Stimulated activated CD4-positive, alpha-beta T cell treated with anti-CD3 and anti-CD28 coated beads, Interleukin-1b, Interleukin-23, amount 100 ng/mL, for 48 hours (primary cell): ENCODE measurements around the gene HLA-DOA.

Experiments used
- DNase-seq: peaks from one replicate; pipeline ENCODE4 v3.0.0-alpha.2; 2020

HLA-DOA gene

DNA sequence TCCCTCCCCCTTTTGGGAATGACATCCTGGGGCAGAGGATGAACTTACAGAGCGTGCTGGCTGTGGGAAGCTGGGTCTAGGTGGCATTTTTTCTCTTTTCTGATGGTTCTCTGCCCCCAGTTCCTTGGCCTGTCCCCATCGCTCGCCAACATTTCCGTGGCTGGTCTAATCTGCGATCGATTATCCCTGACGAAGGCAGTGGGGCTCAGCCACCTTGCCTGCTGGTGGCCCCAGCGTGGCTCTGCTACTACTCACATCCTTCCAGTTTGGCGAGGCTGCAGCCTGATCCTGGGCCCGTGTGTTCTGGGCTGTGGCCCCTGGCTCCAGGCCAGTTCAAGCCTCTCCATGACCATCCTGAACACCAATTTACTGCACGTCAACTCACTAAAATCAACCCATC, 6.4 kb upstream of the HLA-DOA start:
- DNase-seq = no peak

- peak; percentile 20 for DNase-seq
Observed at GRCh38 chr6:33014841-33015634, 5.6 kb upstream of the HLA-DOA start.

GRCh38 chr6:33013608-33014007, 4.2 kb upstream of the HLA-DOA start:
- DNase-seq = no peak

DNA sequence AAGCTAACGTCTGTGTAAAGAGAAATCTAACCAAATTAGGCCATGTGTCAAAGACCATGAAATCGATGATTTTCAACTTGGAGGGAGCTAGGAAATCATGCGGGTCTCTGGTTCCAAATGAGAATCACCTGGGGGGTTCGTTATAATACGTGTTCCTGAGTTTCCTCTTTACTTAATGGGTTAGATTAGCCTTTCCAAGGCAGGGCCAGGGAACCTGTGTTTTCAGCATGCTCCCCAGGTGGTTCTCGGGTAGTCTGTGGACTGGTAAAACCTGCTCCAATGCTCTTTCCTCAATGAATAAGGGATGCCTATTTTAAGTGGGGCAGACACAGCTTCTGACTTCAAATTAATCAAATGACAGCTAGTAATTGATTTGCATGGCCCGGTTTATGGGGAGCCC, 965 bp upstream of the HLA-DOA start:
- DNase-seq = no peak

- DNase-seq = no peak
Observed at GRCh38 chr6:33007831-33008400, 1.5 kb downstream of the HLA-DOA start.

- no peak for DNase-seq
Observed at GRCh38 chr6:33004940-33005339, 4.5 kb downstream of the HLA-DOA start.

DNA sequence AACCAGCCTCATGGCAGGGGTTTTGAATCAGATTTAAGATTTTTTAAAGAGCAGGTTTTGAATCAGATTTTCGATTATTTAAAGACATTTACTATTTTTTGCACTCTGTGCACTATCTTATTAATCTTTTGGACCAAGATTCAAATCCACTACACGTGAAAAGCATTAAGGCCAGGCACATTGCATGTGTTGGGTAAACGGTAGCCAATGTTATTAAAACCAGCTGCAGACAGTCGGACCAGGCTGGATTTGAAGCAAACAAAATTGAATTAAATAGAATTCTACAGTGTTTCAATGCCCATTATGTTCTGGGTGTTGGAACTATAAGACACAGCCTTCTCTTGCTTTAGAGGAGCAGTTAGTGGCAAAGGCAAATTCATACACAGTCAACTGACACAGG, 7.7 kb downstream of the HLA-DOA start:
- no peak for DNase-seq

GRCh38 chr6:33000055-33000454, 9.3 kb downstream of the HLA-DOA start:
- peak; percentile 21 for DNase-seq

DNA sequence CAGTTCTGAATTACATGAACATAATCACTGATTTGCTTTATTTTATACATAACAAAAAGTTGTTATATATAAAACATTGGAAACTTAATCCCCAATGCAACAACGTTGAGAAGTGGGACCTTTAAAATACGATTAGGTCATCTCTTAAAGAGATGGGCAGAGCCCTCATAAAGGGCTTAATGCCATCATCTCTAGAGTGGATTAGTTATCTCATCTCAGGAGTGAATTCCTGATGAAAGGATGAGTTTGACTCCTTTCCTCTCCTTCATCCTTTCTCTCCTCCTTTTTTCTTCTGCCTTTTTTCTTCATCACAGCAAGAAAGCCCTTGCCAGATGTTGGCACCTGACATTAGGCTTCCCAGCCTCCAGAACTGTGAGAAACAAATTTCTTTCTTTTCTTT, 13.9 kb downstream of the HLA-DOA start:
- no peak for DNase-seq

- no peak for DNase-seq
Observed at GRCh38 chr6:32993363-32993973, 15.9 kb downstream of the HLA-DOA start.

DNA sequence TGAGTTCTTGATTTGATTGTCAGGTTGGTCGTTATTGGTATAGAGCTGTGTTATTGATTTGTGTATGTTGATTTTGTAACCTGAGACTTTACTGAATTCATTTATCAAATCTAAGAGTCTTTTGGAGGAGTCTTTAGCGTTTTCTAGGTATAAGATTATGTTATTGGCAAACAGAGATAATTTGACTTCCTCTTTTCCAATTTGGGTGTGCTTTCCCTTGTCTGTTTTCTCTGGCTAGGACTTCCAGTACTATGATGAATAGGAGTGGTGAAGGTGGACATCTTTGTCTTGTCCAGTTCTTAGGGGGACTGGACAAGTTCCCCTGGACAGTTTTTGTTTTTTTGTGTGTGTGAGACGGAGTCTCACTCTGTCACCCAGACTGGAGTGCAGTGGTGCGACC, 17.4 kb downstream of the HLA-DOA start:
- no peak for DNase-seq

GRCh38 chr6:32989368-32989767, 20.0 kb downstream of the HLA-DOA start:
- no peak for DNase-seq

DNA sequence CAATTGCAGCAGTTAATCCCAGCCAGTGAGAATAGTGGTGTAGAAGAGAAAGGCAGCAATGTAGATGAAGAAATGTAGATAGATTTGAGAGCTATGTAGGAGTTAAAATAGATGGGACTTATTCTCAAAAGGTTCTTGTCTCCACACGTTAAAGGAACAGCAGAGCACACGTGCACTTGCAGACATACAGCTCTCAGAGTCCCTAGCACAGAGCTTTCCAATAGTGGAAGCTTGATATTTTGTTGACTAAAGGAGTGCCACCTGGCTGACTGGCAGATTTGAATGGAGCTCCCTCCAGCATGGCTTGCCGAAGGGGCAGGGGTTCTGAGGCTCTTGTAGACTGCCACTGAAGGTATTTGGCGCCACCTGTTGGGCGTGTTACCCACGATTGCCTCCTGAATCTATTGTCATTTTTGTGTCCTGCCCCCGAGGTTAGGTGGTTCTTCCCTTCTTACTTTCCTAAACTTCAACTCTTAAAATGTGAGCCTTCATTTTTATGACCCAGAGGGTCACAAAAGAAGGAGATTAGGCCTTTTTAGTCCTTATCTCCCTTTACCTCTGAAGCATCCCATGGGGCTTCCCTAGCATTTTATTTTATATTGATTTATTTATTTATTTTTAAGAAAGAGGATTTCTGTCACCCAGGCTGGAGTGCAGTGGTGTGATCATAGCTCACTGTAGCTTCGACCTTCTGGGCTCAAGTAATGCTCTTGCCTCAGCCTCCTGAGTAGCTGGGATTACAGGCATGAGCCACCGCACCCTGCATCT, 24.6 kb downstream of the HLA-DOA start:
- peak; percentile 87 for DNase-seq

- no peak for DNase-seq
Observed at GRCh38 chr6:32983964-32984621, 25.3 kb downstream of the HLA-DOA start.

DNA sequence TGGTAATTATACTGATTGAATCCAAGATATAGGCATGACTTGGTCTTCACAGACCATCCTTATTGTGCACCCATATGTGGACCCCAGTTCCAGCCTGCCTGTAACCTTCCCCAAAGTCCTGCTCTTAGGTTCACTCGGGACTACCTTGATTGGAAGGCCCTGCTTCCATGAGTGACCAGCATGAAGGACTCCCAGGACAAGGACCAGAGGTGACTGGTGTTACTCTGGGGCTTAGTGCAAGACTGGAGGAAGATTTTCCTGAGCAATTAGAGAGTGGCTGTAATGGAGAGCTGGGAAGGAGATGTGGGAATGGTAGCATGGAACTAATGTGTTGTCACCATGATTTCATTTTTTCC, 25.9 kb downstream of the HLA-DOA start:
- no peak for DNase-seq

GRCh38 chr6:32982702-32983492, 26.5 kb downstream of the HLA-DOA start:
- DNase-seq = no peak

DNA sequence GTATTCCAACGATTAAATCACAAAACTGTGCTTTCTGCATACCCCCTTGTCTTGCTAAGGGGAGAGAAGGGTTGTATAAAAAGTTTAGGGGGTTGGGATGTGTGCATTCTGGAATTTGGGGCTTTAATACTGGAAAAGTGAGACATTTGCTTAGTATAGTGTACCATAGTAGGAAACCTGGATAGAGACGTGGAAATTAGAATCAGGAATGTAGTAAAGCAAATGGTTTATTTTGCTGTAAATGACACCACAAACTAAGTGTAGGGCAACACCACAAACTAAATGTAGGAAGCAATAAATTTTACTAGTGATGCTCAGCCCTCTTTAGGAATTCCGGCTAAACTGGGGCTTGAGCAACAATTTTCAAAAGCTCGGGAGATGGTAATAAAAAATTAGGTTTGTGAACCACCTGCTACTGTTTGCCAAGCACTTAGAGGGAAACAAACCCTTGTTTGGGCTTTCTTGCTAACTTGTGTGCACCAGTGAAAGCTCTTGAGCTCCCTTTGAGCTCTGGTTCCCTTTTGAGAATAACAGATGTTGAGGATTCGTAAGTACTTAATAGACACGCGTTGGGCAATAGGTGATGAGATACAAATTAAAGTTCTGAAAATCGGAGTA, 27.2 kb downstream of the HLA-DOA start:
- DNase-seq = no peak

- DNase-seq = no peak
Observed at GRCh38 chr6:32980488-32981038, 28.8 kb downstream of the HLA-DOA start.

DNA sequence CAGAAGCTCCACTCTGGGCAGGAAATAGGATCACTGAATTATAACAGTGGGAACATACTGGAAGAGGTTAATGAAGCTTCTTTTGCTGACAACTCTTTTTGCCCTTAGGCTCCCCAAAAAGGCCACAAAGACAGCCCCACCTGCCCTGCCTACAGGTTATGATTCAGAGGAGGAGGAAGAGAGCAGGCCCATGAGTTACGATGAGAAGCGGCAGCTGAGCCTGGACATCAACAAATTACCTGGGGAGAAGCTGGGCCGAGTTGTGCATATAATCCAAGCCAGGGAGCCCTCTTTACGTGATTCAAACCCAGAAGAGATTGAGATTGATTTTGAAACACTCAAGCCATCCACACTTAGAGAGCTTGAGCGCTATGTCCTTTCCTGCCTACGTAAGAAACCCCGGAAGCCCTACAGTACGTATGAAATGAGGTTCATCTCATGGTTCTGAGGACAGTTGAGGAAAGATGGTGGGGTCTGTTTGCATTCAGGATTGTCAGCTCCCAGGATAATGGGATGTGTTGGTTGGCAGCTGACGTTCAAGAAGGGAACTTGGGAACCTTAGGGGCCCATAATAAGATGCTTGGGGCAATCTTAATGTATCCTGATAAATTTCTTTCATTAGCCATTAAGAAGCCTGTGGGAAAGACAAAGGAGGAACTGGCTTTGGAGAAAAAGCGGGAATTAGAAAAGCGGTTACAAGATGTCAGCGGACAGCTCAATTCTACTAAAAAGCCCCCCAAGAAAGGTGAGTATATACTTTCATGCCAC, 29.5 kb downstream of the HLA-DOA start:
- DNase-seq = no peak

DNA sequence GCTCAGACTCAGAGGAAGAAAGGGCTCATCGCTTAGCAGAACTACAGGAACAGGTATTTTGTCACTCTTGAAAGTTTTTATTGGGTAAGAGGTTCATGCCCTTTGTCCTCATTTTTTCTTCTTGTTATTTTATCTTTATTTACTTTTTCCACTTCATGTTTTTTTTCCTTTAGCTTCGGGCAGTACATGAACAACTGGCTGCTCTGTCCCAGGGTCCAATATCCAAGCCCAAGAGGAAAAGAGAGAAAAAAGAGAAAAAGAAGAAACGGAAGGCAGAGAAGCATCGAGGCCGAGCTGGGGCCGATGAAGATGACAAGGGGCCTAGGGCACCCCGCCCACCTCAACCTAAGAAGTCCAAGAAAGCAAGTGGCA, 31.5 kb downstream of the HLA-DOA start:
- no peak for DNase-seq
